Parathyroid adenoma (tissue), 2 donors: ENCODE data around the gene OLFML1.

Source experiments
- H2AFZ ChIP-seq: fragments of 300-600 bp; sonication (generic); one replicate; pipeline ENCODE4 v1.7.0; 2017; ENCODE audit warnings: antibody characterized with exemption, mild to moderate bottlenecking
- H3K27ac ChIP-seq: fragments of 300-600 bp; sonication (generic); one replicate; pipeline ENCODE4 v1.7.0; 2017
- H3K27me3 ChIP-seq: fragments of 300-600 bp; sonication (generic); one replicate; pipeline ENCODE4 v1.7.0; 2017; ENCODE audit warnings: low read length; ENCODE audit not compliant: control insufficient read depth, insufficient read depth
- H3K36me3 ChIP-seq: fragments of 300-600 bp; sonication (generic); one replicate; pipeline ENCODE4 v1.7.0; 2017; ENCODE audit warnings: low read length; ENCODE audit not compliant: control insufficient read depth, insufficient read depth
- H3K4me1 ChIP-seq: fragments of 300-600 bp; sonication (generic); one replicate; pipeline ENCODE4 v1.7.0; 2017; ENCODE audit warnings: control low read depth
- H3K4me2 ChIP-seq: fragments of 300-600 bp; sonication (generic); one replicate; pipeline ENCODE4 v1.7.0; 2017; ENCODE audit warnings: low read length
- H3K4me3 ChIP-seq: fragments of 300-600 bp; sonication (generic); one replicate; pipeline ENCODE4 v1.7.0; 2017; ENCODE audit warnings: low read depth, low read length
- H3K79me2 ChIP-seq: fragments of 300-600 bp; sonication (generic); one replicate; pipeline ENCODE4 v1.7.0; 2017; ENCODE audit warnings: control low read depth
- H3K9ac ChIP-seq: fragments of 300-600 bp; sonication (generic); one replicate; pipeline ENCODE4 v1.7.0; 2017; ENCODE audit warnings: mild to moderate bottlenecking
- H3K9me3 ChIP-seq: fragments of 300-600 bp; sonication (generic); one replicate; pipeline ENCODE4 v1.7.0; 2017; ENCODE audit warnings: low read length; ENCODE audit not compliant: control insufficient read depth
- CTCF ChIP-seq: fragments of 300-600 bp; sonication (generic); IDR thresholded peaks from one replicate; pipeline ENCODE4 v1.7.0; 2017; ENCODE audit warnings: antibody characterized with exemption, mild to moderate bottlenecking
- donor health status: primary hyperparathyroidism.

Gene OLFML1

GRCh38 chr11:7528514-7529049 is 43.3 kb downstream of the OLFML1 start:
- TF ChIP-seq CTCF: no peak
- H3K27ac ChIP-seq: no peak overlapping the region
- peaks cover 7% of the 10 kb centered on the region for H3K79me2 ChIP-seq
- H3K27me3 ChIP-seq: no peaks in the 10 kb centered on the region
- no peaks in the 10 kb centered on the region for H3K9me3 ChIP-seq
- peaks cover 9% of the 10 kb centered on the region for H3K4me1 ChIP-seq
- no peak overlapping the region for H2AFZ ChIP-seq
- no peaks in the 10 kb centered on the region for H3K36me3 ChIP-seq
- H3K4me3 ChIP-seq: no peak overlapping the region
- no peak overlapping the region for H3K9ac ChIP-seq
- H3K4me2 ChIP-seq: no peak overlapping the region

- no peaks in the 10 kb centered on the region for H3K36me3 ChIP-seq
- H3K27ac ChIP-seq: no peak overlapping the region
- no peak overlapping the region for H3K4me2 ChIP-seq
- TF ChIP-seq CTCF: no peak
- no peak overlapping the region for H3K4me3 ChIP-seq
- peaks cover 6% of the 10 kb centered on the region for H3K79me2 ChIP-seq
- H3K9ac ChIP-seq: no peak overlapping the region
- no peaks in the 10 kb centered on the region for H3K27me3 ChIP-seq
- no peak overlapping the region for H2AFZ ChIP-seq
- H3K9me3 ChIP-seq: no peaks in the 10 kb centered on the region
- H3K4me1 ChIP-seq: peaks cover 1% of the 10 kb centered on the region
Observed at GRCh38 chr11:7530013-7530640, 44.8 kb downstream of the OLFML1 start.

- Histone ChIP-seq H3K9ac (no peak overlapping the region), H3K4me3 (no peak overlapping the region), H3K27ac (no peak overlapping the region), H2AFZ (no peak overlapping the region), H3K4me1 (no peaks in the 10 kb centered on the region), H3K9me3 (no peaks in the 10 kb centered on the region), H3K4me2 (no peak overlapping the region), H3K36me3 (no peaks in the 10 kb centered on the region), H3K27me3 (no peaks in the 10 kb centered on the region), H3K79me2 (no peaks in the 10 kb centered on the region)
- no peak for TF ChIP-seq CTCF
Observed at GRCh38 chr11:7531011-7531410, 45.7 kb downstream of the OLFML1 start.

GRCh38 chr11:7532405-7533145 is 47.3 kb downstream of the OLFML1 start:
- Histone ChIP-seq H3K9ac (no peak overlapping the region), H3K4me1 (no peaks in the 10 kb centered on the region), H3K27me3 (no peaks in the 10 kb centered on the region), H3K9me3 (no peaks in the 10 kb centered on the region), H3K4me2 (no peak overlapping the region), H2AFZ (no peak overlapping the region), H3K4me3 (no peak overlapping the region), H3K79me2 (no peaks in the 10 kb centered on the region), H3K36me3 (no peaks in the 10 kb centered on the region), H3K27ac (no peak overlapping the region)
- no peak for TF ChIP-seq CTCF
